ENCODE data around the gene IL36RN.

IL36RN gene

GRCh38 chr2:113058998-113059960, at the start of gene IL36RN:
Gene IL36RN (plus strand): TSS chr2:113059198. CDS start chr2:113059439, 241 bp downstream.
- DNase-seq, result no peak

- DNase-seq, result no peak
These were observed 49.4 kb upstream of the IL36RN start for GRCh38 chr2:113009622-113010021.

- no peak for DNase-seq
These were observed 48.9 kb upstream of the IL36RN start for GRCh38 chr2:113010088-113010487.

- no peak for DNase-seq
These were observed 47.9 kb upstream of the IL36RN start for GRCh38 chr2:113011108-113011507.

GRCh38 chr2:113012436-113013335, 46.3 kb upstream of the IL36RN start:
- no peak for DNase-seq

GRCh38 chr2:113013336-113013661, 45.7 kb upstream of the IL36RN start:
- DNase-seq, result no peak

GRCh38 chr2:113014067-113014466, 44.9 kb upstream of the IL36RN start:
- no peak for DNase-seq

GRCh38 chr2:113015042-113015441, 44.0 kb upstream of the IL36RN start:
- DNase-seq, result no peak

- no peak for DNase-seq
These were observed 43.3 kb upstream of the IL36RN start for GRCh38 chr2:113015655-113016054.

GRCh38 chr2:113018509-113018908, 40.5 kb upstream of the IL36RN start:
- no peak for DNase-seq

GRCh38 chr2:113021312-113021711, 37.7 kb upstream of the IL36RN start:
- no peak for DNase-seq

GRCh38 chr2:113024764-113025163, 34.2 kb upstream of the IL36RN start:
- DNase-seq, result no peak

- DNase-seq, result no peak
These were observed 33.3 kb upstream of the IL36RN start for GRCh38 chr2:113025737-113026136.

- DNase-seq, result no peak
These were observed 31.3 kb upstream of the IL36RN start for GRCh38 chr2:113027691-113028090.

GRCh38 chr2:113028112-113028511, 30.9 kb upstream of the IL36RN start:
- no peak for DNase-seq

- no peak for DNase-seq
These were observed 26.3 kb upstream of the IL36RN start for GRCh38 chr2:113032737-113033136.

- DNase-seq, result no peak
These were observed 25.0 kb upstream of the IL36RN start for GRCh38 chr2:113034016-113034415.

GRCh38 chr2:113036763-113037162, 22.2 kb upstream of the IL36RN start:
- no peak for DNase-seq

GRCh38 chr2:113038291-113038690, 20.7 kb upstream of the IL36RN start:
- DNase-seq, result no peak

- DNase-seq, result no peak
These were observed 19.8 kb upstream of the IL36RN start for GRCh38 chr2:113039158-113039557.

GRCh38 chr2:113039719-113040118, 19.3 kb upstream of the IL36RN start:
- DNase-seq, result no peak

GRCh38 chr2:113041871-113042270, 17.1 kb upstream of the IL36RN start:
- no peak for DNase-seq

- no peak for DNase-seq
These were observed 12.5 kb upstream of the IL36RN start for GRCh38 chr2:113046465-113046864.
